NCI-H526 treated with DMSO at 0.1 percent for 48 hours (cell line): ENCODE data around the gene GRID2.

Experiments
- DNase-seq: peaks from one replicate; lab custom pipeline; 2025; lab: John Stamatoyannopoulos, UW

GRID2 gene

DNA sequence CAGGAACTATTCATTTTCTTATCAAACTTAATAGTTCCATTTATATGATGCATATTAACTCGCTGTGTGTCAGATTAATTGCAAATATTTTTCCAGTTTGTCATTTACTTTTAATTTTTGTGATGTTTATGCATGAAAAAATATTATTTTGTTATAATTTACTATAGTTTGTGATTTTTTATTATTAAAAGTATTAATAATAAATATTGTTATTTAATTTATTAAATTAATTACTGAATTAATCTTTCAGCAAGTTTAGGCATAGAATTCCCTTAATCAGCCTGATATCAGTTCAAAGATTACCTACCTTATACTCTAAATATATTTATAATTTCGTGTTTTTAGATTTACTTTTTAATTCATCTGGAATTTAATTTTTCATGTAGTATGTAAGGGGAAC lies 1509.3 kb downstream of the GRID2 start:
- no peak for DNase-seq

DNA sequence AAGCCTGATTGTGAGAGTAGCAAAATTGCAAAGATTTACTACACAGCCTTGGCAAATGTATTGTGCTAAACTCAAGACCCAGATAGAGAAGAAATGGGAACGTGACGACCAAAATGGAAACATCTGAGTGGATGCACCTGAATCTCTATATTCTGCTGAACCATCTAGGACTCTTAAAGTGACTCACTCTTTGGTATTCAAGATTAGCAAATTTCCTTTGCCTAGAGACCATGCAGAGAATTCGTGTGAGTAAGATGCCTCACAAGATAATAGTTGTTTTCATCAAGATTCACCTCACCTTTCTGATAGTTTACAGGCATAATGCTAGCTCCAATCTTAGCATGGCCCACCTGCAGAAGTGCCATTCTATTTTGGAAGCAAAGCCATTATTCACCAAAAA lies 1510.4 kb downstream of the GRID2 start:
- no peak for DNase-seq

DNA sequence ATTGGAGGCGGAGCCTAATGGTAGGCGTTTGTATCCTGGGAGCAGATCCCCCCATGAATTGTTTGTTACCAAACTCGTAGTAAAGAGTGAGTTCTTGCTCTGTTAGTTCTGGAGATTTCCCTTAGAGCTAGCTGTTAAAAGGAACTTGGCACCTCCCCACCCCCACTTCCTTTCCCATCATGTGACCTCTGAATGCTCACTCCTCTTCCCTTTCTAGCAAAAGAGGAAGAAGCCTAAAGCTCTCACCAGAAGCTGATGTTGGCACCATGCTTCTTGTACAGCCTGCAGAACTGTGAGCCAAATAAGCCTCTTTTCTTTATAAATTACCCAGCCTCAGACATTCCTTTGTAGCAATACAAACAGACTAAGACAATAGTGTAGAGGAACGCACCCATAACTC lies 1511.0 kb downstream of the GRID2 start:
- no peak for DNase-seq
